ENCODE results near the gene PLOD3. TPM values are rescaled to one million over a fixed set of nuclear protein-coding genes. Genes with fewer than 3 reads are reported as not detected.

Gene PLOD3
- total RNA-seq, 1 experiment from 2014 or later: 48.3 TPM

GRCh38 chr7:101240226-101241014 lies 23.0 kb upstream of the PLOD3 start:
- Mint-ChIP-seq H3K9me3 (no peaks in the 10 kb centered on the region), H3K36me3 (peaks cover 4% of the 10 kb centered on the region; the same call in 1 of the 2 replicates), H3K27ac (peak overlapping the region; percentile 84), H3K4me3 (no peak overlapping the region), H3K4me1 (peaks cover 25% of the 10 kb centered on the region), H3K27me3 (ENCODE audit: low read depth) (no peaks in the 10 kb centered on the region)
- DNase-seq (ENCODE audit: low spot score) (no peak), ATAC-seq (no peak)
- ChIA-PET POLR2A (no interaction called here), CTCF (interaction anchor here (1.5 kb wide), 1 partner anchor 23 kb away, joined by 5 read pairs; the partner anchor contains the start of genes PLOD3 and ZNHIT1)
- no peak for TF ChIP-seq PRDM15 (CRISPR knock-in tag; IDR thresholded peaks at IDR 0.05)
- peak; percentile 36; the same call in 1 of the 2 replicates for TF ChIP-seq ZNF121 (CRISPR knock-in tag; IDR thresholded peaks at IDR 0.05)

- H3K36me3 Mint-ChIP-seq: peaks cover 4% of the 10 kb centered on the region; the same call in 1 of the 2 replicates
- ChIA-PET CTCF (interaction anchor here (3.2 to 8.0 kb wide), 2 partner anchors 22 to 42 kb away, joined by 13 to 80 read pairs; partner anchors contain the start of genes PLOD3 and ZNHIT1), POLR2A (no interaction called here)
- H3K27me3 Mint-ChIP-seq (ENCODE audit: low read depth): no peaks in the 10 kb centered on the region
- no peaks in the 10 kb centered on the region for H3K9me3 Mint-ChIP-seq
- peaks cover 22% of the 10 kb centered on the region for H3K4me1 Mint-ChIP-seq
- TF ChIP-seq E2F1 (CRISPR knock-in tag; IDR thresholded peaks at IDR 0.05) (no peak), ESRRA (CRISPR knock-in tag; IDR thresholded peaks at IDR 0.05; ENCODE audit: borderline replicate concordance) (no peak), USF1 (CRISPR knock-in tag; IDR thresholded peaks at IDR 0.05) (no peak)
- TF ChIP-seq, protein P1, sequence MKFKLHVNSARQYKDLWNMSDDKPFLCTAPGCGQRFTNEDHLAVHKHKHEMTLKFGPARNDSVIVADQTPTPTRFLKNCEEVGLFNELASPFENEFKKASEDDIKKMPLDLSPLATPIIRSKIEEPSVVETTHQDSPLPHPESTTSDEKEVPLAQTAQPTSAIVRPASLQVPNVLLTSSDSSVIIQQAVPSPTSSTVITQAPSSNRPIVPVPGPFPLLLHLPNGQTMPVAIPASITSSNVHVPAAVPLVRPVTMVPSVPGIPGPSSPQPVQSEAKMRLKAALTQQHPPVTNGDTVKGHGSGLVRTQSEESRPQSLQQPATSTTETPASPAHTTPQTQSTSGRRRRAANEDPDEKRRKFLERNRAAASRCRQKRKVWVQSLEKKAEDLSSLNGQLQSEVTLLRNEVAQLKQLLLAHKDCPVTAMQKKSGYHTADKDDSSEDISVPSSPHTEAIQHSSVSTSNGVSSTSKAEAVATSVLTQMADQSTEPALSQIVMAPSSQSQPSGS (CRISPR knock-in tag; IDR thresholded peaks at IDR 0.05; ENCODE audit: borderline replicate concordance, low read depth): no peak
- DNase-seq (ENCODE audit: low spot score): no peak
- no peak for ATAC-seq
- H3K27ac Mint-ChIP-seq: 0 out of 2 replicates have a peak overlapping the region, but pooled peaks have one; percentile 41
- no peak overlapping the region for H3K4me3 Mint-ChIP-seq
Measured at GRCh38 chr7:101239951-101240220, 22.5 kb upstream of the PLOD3 start.

GRCh38 chr7:101239191-101239950 lies 22.0 kb upstream of the PLOD3 start:
- DNase-seq (ENCODE audit: low spot score): no peak
- TF ChIP-seq MLX (CRISPR knock-in tag; IDR thresholded peaks at IDR 0.05) (no peak), JUN (CRISPR knock-in tag; IDR thresholded peaks at IDR 0.05) (no peak), ZNF138 (CRISPR knock-in tag; conservative IDR thresholded peaks at IDR 0.05) (no peak), EMX1 (CRISPR knock-in tag; IDR thresholded peaks at IDR 0.05) (no peak), GABPB1 (CRISPR knock-in tag; IDR thresholded peaks at IDR 0.05) (no peak), GTF2I (CRISPR knock-in tag; conservative IDR thresholded peaks at IDR 0.05) (no peak), CREM (CRISPR knock-in tag; IDR thresholded peaks at IDR 0.05) (no peak)
- TF ChIP-seq, protein P2, sequence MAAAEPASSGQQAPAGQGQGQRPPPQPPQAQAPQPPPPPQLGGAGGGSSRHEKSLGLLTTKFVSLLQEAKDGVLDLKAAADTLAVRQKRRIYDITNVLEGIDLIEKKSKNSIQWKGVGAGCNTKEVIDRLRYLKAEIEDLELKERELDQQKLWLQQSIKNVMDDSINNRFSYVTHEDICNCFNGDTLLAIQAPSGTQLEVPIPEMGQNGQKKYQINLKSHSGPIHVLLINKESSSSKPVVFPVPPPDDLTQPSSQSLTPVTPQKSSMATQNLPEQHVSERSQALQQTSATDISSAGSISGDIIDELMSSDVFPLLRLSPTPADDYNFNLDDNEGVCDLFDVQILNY (CRISPR knock-in tag; IDR thresholded peaks at IDR 0.05): no peak
- TF ChIP-seq, protein P3, sequence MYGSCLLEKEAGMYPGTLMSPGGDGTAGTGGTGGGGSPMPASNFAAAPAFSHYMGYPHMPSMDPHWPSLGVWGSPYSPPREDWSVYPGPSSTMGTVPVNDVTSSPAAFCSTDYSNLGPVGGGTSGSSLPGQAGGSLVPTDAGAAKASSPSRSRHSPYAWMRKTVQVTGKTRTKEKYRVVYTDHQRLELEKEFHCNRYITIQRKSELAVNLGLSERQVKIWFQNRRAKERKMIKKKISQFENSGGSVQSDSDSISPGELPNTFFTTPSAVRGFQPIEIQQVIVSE (CRISPR knock-in tag; IDR thresholded peaks at IDR 0.05; ENCODE audit: borderline replicate concordance): no peak

More at GRCh38 chr7:101239191-101239950, 22.0 kb upstream of the PLOD3 start:
- no peaks in the 10 kb centered on the region for H3K9me3 Mint-ChIP-seq
- CTCF ChIA-PET: interaction anchor here (0.6 to 8.0 kb wide), 6 partner anchors 13 to 51 kb away, joined by 4 to 80 read pairs (median 8); partner anchors contain the start of genes PLOD3 and ZNHIT1
- no peaks in the 10 kb centered on the region for H3K27me3 Mint-ChIP-seq (ENCODE audit: low read depth)
- H3K36me3 Mint-ChIP-seq: peaks cover 4% of the 10 kb centered on the region; the same call in 1 of the 2 replicates
- peaks cover 23% of the 10 kb centered on the region for H3K4me1 Mint-ChIP-seq
- POLR2A ChIA-PET: interaction anchor here (0.6 kb wide), 1 partner anchor 83 kb away, joined by 3 read pairs; no protein-coding TSS in a partner anchor
- no peak overlapping the region for H3K4me3 Mint-ChIP-seq
- H3K27ac Mint-ChIP-seq: no peak overlapping the region
- no peak for ATAC-seq

All from WTC11 (cell line).